ENCODE results near the gene DNAJB2.

DNA sequence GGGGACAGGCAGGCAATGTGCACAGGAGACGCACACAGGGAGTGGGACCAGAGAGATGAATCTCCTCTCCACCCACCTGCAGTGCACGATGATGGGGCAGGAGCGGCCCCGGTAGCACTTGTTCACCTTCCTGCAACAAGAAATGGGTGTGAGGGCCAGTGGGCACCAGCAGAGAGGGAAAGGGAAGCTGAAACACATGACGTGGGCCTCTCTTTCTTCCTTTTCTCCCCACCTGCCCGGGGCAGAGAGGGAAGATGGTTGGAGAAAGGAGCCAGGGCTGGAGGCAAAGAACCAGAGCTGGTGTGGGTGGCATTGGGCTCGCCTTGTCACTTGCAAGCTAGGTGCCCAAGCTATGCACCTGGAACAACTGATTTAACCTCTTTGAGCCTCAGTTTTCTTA lies 12.2 kb downstream of the DNAJB2 start:
- TF ChIP-seq POLR2A (IDR thresholded peaks at IDR 0.05; ENCODE audit: low read depth, low read length) = no peak
- no peak for TF ChIP-seq POLR2AphosphoS5 (IDR thresholded peaks at IDR 0.05; ENCODE audit: low read depth, low read length)
